ENCODE measurements around the gene LEPR.

LEPR gene

DNA sequence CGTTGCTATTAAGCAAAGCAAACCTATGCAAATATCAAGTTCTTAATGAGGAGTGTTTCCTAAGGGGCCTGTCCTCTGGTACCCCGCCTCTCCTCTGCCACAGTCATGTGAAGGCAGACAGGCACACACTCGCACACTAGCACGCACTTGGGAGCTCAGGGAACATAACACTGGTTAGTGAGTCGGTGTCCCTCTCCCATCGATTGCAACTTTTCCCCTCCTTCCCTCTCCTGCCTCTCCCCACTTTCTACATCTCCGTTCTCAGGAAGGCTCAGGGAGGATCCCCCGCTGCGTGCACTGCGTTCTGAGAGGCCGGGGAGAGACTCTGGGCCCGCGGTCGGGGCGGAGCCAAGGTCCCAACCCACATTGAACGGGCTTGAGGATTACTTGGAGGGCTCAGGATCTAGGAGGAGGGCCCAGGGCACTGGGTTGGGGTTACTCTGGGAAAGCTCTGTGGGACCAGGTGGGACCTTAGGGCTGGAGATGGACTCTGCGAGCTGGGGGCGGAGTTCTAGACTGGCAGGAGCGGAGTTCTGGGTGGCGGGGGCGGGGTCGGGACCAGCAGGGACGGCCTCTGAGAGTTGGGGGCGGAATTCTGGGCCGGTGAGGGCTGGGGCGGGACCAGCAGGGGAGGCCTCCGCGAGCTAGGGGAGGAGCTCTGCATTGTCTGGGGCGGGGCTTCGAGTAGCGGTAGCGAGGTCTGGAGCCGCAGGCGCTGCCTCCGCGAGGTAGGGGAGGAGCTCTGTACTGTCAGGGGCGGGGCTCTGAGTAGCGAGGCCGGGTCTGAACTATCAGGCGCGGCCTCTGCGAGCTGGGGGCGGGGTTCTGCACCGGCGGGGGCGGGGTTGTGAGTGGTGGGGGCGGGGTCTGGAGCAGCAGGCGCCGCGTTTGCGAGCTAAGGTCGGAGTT is 533 bp upstream of the LEPR start:
- Histone ChIP-seq H3K4me2 (ENCODE audit: low read depth, low read length) (peak overlapping the region; percentile 90), H3K36me3 (replicated peaks; ENCODE audit: insufficient read depth, low read length) (no peaks in the 10 kb centered on the region), H3K9me3 (replicated peaks; ENCODE audit: insufficient read depth, low read length) (no peaks in the 10 kb centered on the region), H3K4me3 (ENCODE audit: low read length) (peak overlapping the region; percentile 94), H3K9me2 (replicated peaks; ENCODE audit: insufficient read depth, low read length) (no peaks in the 10 kb centered on the region), H3K4me1 (ENCODE audit: low read length) (peaks cover 17% of the 10 kb centered on the region), H3F3A (ENCODE audit: insufficient read depth, low read length) (peaks cover 17% of the 10 kb centered on the region), H4K20me1 (ENCODE audit: insufficient read depth, low read length) (no peaks in the 10 kb centered on the region), H3K9ac (ENCODE audit: low read length) (peak overlapping the region; percentile 80), H3K79me2 (ENCODE audit: low read length) (peaks cover 29% of the 10 kb centered on the region), H2AFZ (ENCODE audit: low read length) (peak overlapping the region; percentile 99), H3K27me3 (replicated peaks; ENCODE audit: insufficient read depth, low read length) (no peaks in the 10 kb centered on the region), H3K27ac (ENCODE audit: low read length) (peak overlapping the region; percentile 83)
- DNase-seq = peak; percentile 98
- TF ChIP-seq EZH2phosphoT487 (IDR thresholded peaks at IDR 0.05; ENCODE audit: low read length) (no peak), EZH2 (optimal IDR thresholded peaks at IDR 0.05; ENCODE audit: low read depth, low read length) (no peak)
- TF ChIP-seq, protein P1, sequence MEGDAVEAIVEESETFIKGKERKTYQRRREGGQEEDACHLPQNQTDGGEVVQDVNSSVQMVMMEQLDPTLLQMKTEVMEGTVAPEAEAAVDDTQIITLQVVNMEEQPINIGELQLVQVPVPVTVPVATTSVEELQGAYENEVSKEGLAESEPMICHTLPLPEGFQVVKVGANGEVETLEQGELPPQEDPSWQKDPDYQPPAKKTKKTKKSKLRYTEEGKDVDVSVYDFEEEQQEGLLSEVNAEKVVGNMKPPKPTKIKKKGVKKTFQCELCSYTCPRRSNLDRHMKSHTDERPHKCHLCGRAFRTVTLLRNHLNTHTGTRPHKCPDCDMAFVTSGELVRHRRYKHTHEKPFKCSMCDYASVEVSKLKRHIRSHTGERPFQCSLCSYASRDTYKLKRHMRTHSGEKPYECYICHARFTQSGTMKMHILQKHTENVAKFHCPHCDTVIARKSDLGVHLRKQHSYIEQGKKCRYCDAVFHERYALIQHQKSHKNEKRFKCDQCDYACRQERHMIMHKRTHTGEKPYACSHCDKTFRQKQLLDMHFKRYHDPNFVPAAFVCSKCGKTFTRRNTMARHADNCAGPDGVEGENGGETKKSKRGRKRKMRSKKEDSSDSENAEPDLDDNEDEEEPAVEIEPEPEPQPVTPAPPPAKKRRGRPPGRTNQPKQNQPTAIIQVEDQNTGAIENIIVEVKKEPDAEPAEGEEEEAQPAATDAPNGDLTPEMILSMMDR (IDR thresholded peaks at IDR 0.05; ENCODE audit: low read length) = no peak

DNA sequence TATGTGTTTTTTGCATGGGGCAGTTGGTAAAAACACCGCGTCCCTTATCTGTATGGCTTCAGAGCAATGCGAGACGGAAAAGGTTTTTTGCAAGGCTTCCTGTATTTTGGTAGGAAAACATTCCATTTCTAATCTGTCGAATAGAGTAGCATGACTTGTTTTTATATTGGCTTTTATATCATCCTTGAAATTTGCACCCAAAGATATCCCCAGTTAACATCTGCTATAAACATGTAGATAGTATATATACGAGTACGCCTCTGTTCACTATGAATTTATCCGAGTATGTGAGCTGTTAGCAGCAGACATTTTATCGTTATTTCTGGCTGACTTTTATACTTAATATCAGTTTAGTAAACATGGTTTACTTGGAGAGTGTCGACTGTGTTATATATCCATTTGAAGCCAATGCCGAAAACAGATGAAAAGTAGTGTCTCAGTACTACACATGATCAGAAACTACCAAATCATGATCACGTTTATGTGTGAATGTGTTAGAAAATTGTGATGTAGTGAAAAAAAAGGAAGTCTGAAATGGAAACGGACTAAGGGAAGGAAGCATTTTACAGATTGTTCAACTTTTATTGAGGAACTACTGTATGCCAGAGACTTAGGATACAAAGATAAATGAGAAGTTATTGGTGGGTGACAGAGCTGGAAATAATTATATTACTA is 1.0 kb downstream of the LEPR start:
- peak overlapping the region; percentile 75 for H3K9ac ChIP-seq (ENCODE audit: low read length)
- H3K4me2 ChIP-seq (ENCODE audit: low read depth, low read length) = peak overlapping the region; percentile 49
- H3K4me3 ChIP-seq (ENCODE audit: low read length) = peak overlapping the region; percentile 94
- DNase-seq = no peak
- H3F3A ChIP-seq (ENCODE audit: insufficient read depth, low read length) = peaks cover 17% of the 10 kb centered on the region
- H3K79me2 ChIP-seq (ENCODE audit: low read length) = peaks cover 29% of the 10 kb centered on the region
- peak overlapping the region; percentile 88 for H2AFZ ChIP-seq (ENCODE audit: low read length)
- H3K27ac ChIP-seq (ENCODE audit: low read length) = peak overlapping the region; percentile 72; the same call in 1 of the 2 replicates
- H3K36me3 ChIP-seq (replicated peaks; ENCODE audit: insufficient read depth, low read length) = no peaks in the 10 kb centered on the region
- H3K27me3 ChIP-seq (replicated peaks; ENCODE audit: insufficient read depth, low read length) = no peaks in the 10 kb centered on the region
- no peaks in the 10 kb centered on the region for H4K20me1 ChIP-seq (ENCODE audit: insufficient read depth, low read length)
- no peaks in the 10 kb centered on the region for H3K9me3 ChIP-seq (replicated peaks; ENCODE audit: insufficient read depth, low read length)
- no peaks in the 10 kb centered on the region for H3K9me2 ChIP-seq (replicated peaks; ENCODE audit: insufficient read depth, low read length)
- H3K4me1 ChIP-seq (ENCODE audit: low read length) = peaks cover 17% of the 10 kb centered on the region
- TF ChIP-seq, protein P1 (IDR thresholded peaks at IDR 0.05; ENCODE audit: low read length) = no peak
- TF ChIP-seq EZH2 (optimal IDR thresholded peaks at IDR 0.05; ENCODE audit: low read depth, low read length) (no peak), EZH2phosphoT487 (IDR thresholded peaks at IDR 0.05; ENCODE audit: low read length) (no peak)

DNA sequence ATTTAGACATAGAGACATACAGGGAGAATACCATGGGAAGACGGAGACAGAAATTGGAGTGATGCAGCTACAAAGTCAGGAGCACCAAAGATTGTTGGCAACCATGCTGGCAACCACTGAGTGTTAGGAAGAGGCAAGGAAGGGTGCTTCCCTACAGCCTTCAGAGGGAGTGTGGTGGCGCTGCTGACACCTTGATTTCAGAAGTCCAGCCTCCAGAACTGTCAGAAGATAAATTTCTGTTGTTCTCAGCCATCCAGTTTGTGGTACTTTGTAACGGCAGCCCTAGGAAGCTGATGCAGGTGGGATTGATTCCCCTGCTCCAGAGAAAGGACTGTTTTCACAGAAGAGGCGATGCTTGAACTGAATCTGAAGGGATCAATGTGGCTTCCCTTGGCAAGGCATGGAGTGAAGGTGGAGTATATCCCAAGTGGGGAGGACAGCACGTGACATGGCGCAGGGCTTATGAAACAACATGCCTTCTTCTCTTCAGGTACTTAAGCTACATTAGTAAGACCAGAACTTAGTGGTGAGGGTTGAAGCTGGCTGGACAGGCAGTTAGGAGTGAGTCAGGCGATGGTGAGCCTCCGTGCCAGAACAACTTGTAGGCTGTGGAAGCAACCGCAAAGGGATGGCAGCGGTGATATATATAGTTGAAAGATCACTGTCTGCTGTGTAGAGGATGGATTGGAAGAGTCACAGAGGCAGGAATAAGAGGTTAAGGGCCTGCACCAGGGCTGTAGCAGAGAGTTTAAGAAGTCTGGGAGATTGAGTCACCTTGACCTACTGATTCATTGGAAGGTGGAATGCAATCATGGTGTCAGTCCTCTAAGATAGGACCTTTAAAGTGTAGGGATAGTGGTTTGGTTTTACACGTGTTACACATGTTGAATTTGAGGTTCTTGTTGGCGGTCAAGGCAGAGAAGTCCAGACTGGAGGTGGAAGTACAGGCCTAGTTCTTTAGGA is 2.1 kb downstream of the LEPR start:
- Histone ChIP-seq H2AFZ (ENCODE audit: low read length) (no peak overlapping the region), H3K4me3 (ENCODE audit: low read length) (no peak overlapping the region), H4K20me1 (ENCODE audit: insufficient read depth, low read length) (no peaks in the 10 kb centered on the region), H3K4me2 (ENCODE audit: low read depth, low read length) (no peak overlapping the region), H3K4me1 (ENCODE audit: low read length) (peaks cover 14% of the 10 kb centered on the region), H3K27ac (ENCODE audit: low read length) (no peak overlapping the region), H3K9ac (ENCODE audit: low read length) (no peak overlapping the region), H3F3A (ENCODE audit: insufficient read depth, low read length) (peaks cover 17% of the 10 kb centered on the region), H3K79me2 (ENCODE audit: low read length) (peaks cover 29% of the 10 kb centered on the region), H3K36me3 (replicated peaks; ENCODE audit: insufficient read depth, low read length) (no peaks in the 10 kb centered on the region), H3K27me3 (replicated peaks; ENCODE audit: insufficient read depth, low read length) (no peaks in the 10 kb centered on the region), H3K9me3 (replicated peaks; ENCODE audit: insufficient read depth, low read length) (no peaks in the 10 kb centered on the region), H3K9me2 (replicated peaks; ENCODE audit: insufficient read depth, low read length) (no peaks in the 10 kb centered on the region)
- no peak for DNase-seq
- TF ChIP-seq, protein P1 (IDR thresholded peaks at IDR 0.05; ENCODE audit: low read length) = no peak
- TF ChIP-seq EZH2phosphoT487 (IDR thresholded peaks at IDR 0.05; ENCODE audit: low read length) (no peak), EZH2 (optimal IDR thresholded peaks at IDR 0.05; ENCODE audit: low read depth, low read length) (no peak)
